ENCODE measurements around the gene CACNG1.
"Not testable (repeated sequence)": the region's sequence is repeated elsewhere in the genome, so short reads cannot be mapped to it uniquely, and the experiment has no call there.

Gene CACNG1

DNA sequence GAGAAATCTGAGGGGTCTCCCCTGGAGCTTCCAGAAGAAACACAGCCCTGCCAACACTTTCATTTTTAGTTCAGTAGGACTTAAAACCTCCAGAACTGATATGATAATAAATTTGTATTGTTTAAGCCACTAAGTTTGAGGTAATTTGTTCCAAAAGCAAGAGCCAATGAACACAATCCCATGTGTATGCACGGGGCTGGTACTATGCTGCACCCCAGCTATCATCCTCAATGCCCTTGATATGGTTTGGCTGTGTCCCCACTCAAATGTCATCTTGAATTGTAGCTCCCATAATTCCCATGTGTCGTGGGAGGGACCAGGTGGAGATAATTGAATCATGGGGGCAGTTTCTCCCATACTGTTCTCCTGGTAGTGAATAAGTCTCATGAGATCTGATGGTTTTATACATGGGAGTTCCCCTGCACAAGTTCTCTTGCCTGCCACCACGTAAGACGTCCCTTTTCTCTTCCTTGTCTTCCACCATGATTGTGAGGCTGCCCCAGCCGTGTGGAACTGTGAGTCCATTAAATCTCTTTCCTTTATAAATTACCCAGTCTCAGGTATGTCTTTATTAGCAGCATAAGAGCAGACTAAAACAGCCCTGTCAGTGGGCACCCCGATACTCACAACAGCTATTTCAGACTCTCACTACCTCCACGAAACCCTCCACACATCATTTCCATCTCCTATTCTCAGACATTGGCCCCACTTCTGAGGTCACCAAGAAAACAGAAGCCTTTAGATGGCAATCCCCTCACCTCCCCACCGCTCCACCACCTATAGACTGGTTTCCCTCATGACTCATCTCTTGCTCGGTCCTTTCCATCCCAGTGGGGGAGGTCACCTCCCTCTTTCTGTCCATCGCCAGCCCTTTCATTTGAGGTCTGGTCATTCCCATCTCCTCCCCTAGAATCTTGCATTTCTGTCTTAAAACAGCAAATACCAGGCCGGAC, 8.9 kb upstream of the CACNG1 start:
- Histone ChIP-seq H3K9me3 (ENCODE audit: insufficient read depth, low read length, severe bottlenecking) (no peaks in the 10 kb centered on the region), H3K27ac (ENCODE audit: low read length) (no peak overlapping the region), H3K4me1 (ENCODE audit: insufficient read depth, low read length) (no peaks in the 10 kb centered on the region), H4K20me1 (ENCODE audit: insufficient read depth, low read length) (no peaks in the 10 kb centered on the region), H2AFZ (ENCODE audit: low read depth, low read length) (no peak overlapping the region), H3K79me2 (ENCODE audit: insufficient read depth, low read length) (no peaks in the 10 kb centered on the region), H3K36me3 (ENCODE audit: insufficient read depth, low read length) (no peaks in the 10 kb centered on the region), H3K27me3 (ENCODE audit: insufficient read depth, low read length, poor library complexity) (no peaks in the 10 kb centered on the region), H3K9ac (ENCODE audit: low read depth, low read length) (no peak overlapping the region), H3K4me3 (ENCODE audit: low read depth in 1 of 2, low read length in 2 of 2) (no peak overlapping the region), H3K4me2 (ENCODE audit: insufficient read depth, low read length) (no peak overlapping the region)
- DNase-seq (no peak), ATAC-seq (ENCODE audit: insufficient read depth, low read depth) (no peak)
- TF ChIP-seq EZH2 (IDR thresholded peaks at IDR 0.05; ENCODE audit: borderline replicate concordance, low read depth, low read length, severe bottlenecking), result no peak
- TF ChIP-seq, protein P1, sequence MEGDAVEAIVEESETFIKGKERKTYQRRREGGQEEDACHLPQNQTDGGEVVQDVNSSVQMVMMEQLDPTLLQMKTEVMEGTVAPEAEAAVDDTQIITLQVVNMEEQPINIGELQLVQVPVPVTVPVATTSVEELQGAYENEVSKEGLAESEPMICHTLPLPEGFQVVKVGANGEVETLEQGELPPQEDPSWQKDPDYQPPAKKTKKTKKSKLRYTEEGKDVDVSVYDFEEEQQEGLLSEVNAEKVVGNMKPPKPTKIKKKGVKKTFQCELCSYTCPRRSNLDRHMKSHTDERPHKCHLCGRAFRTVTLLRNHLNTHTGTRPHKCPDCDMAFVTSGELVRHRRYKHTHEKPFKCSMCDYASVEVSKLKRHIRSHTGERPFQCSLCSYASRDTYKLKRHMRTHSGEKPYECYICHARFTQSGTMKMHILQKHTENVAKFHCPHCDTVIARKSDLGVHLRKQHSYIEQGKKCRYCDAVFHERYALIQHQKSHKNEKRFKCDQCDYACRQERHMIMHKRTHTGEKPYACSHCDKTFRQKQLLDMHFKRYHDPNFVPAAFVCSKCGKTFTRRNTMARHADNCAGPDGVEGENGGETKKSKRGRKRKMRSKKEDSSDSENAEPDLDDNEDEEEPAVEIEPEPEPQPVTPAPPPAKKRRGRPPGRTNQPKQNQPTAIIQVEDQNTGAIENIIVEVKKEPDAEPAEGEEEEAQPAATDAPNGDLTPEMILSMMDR (IDR thresholded peaks at IDR 0.05; ENCODE audit: borderline replicate concordance, extremely low read depth, low read length, poor library complexity, severe bottlenecking), result no peak

DNA sequence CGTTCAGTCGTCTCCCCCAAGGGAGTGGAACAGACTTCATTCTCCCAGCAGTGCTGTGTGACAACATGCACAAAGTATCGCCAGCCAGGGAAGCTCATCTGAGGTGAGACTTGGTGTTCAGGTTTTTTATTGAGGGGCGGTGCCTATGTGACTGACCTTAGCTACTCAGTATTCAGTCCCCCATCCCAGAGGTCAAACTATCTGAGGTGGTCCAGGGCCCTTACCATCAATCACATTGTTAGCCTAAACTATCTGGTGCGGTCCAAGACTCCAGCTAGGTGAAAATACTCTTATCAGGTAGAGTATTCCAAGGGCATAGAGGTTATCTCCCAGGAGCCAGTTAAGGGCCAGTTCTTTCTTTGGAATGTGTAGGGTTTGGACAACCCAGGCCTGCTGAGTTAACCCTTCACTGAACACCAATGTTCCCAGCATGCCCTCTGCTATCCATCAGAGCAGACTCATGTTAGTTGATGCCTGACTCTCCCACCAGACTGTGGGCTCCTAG, 5.4 kb upstream of the CACNG1 start:
- no peak overlapping the region for H3K4me2 ChIP-seq (ENCODE audit: insufficient read depth, low read length)
- no peak for TF ChIP-seq EZH2 (IDR thresholded peaks at IDR 0.05; ENCODE audit: borderline replicate concordance, low read depth, low read length, severe bottlenecking)
- TF ChIP-seq, protein P1 (IDR thresholded peaks at IDR 0.05; ENCODE audit: borderline replicate concordance, extremely low read depth, low read length, poor library complexity, severe bottlenecking), result no peak
- DNase-seq, result no peak
- H4K20me1 ChIP-seq (ENCODE audit: insufficient read depth, low read length), result no peaks in the 10 kb centered on the region
- H3K4me1 ChIP-seq (ENCODE audit: insufficient read depth, low read length), result no peaks in the 10 kb centered on the region
- no peaks in the 10 kb centered on the region for H3K9me3 ChIP-seq (ENCODE audit: insufficient read depth, low read length, severe bottlenecking)
- H3K36me3 ChIP-seq (ENCODE audit: insufficient read depth, low read length), result no peaks in the 10 kb centered on the region
- ATAC-seq (ENCODE audit: insufficient read depth, low read depth), result no peak
- no peaks in the 10 kb centered on the region for H3K27me3 ChIP-seq (ENCODE audit: insufficient read depth, low read length, poor library complexity)
- H3K4me3 ChIP-seq (ENCODE audit: low read depth in 1 of 2, low read length in 2 of 2), result no peak overlapping the region
- H2AFZ ChIP-seq (ENCODE audit: low read depth, low read length), result no peak overlapping the region
- H3K27ac ChIP-seq (ENCODE audit: low read length), result no peak overlapping the region
- no peaks in the 10 kb centered on the region for H3K79me2 ChIP-seq (ENCODE audit: insufficient read depth, low read length)
- no peak overlapping the region for H3K9ac ChIP-seq (ENCODE audit: low read depth, low read length)

DNA sequence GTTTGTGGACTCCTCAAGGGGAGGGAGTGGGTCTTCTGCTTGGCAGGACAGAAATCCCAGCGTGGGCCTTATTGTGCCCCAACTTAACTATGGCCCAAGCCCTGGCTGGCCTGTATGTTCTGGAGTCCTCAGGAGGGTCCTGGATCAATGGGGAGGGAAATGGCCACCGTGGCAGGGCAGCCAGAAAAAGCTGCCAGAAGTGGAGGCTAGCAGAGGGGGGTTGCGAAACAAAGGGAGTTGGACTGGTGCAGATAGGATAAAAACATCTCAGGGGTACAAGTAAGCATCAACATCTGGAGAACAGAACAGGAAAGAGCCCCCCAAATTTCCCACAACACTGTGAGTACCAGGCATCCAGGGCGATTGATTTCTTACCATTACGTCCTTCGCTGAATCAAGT, 3.7 kb upstream of the CACNG1 start:
- Histone ChIP-seq H3K36me3 (ENCODE audit: insufficient read depth, low read length) (no peaks in the 10 kb centered on the region), H4K20me1 (ENCODE audit: insufficient read depth, low read length) (no peaks in the 10 kb centered on the region), H3K27me3 (ENCODE audit: insufficient read depth, low read length, poor library complexity) (no peaks in the 10 kb centered on the region), H3K4me2 (ENCODE audit: insufficient read depth, low read length) (no peak overlapping the region), H3K79me2 (ENCODE audit: insufficient read depth, low read length) (no peaks in the 10 kb centered on the region), H3K9me3 (ENCODE audit: insufficient read depth, low read length, severe bottlenecking) (no peaks in the 10 kb centered on the region), H3K4me3 (ENCODE audit: low read depth in 1 of 2, low read length in 2 of 2) (no peak overlapping the region), H3K9ac (ENCODE audit: low read depth, low read length) (no peak overlapping the region), H3K27ac (ENCODE audit: low read length) (no peak overlapping the region), H2AFZ (ENCODE audit: low read depth, low read length) (no peak overlapping the region), H3K4me1 (ENCODE audit: insufficient read depth, low read length) (no peaks in the 10 kb centered on the region)
- ATAC-seq (ENCODE audit: insufficient read depth, low read depth), result no peak
- TF ChIP-seq, protein P1 (IDR thresholded peaks at IDR 0.05; ENCODE audit: borderline replicate concordance, extremely low read depth, low read length, poor library complexity, severe bottlenecking), result no peak
- no peak for TF ChIP-seq EZH2 (IDR thresholded peaks at IDR 0.05; ENCODE audit: borderline replicate concordance, low read depth, low read length, severe bottlenecking)
- DNase-seq, result no peak

DNA sequence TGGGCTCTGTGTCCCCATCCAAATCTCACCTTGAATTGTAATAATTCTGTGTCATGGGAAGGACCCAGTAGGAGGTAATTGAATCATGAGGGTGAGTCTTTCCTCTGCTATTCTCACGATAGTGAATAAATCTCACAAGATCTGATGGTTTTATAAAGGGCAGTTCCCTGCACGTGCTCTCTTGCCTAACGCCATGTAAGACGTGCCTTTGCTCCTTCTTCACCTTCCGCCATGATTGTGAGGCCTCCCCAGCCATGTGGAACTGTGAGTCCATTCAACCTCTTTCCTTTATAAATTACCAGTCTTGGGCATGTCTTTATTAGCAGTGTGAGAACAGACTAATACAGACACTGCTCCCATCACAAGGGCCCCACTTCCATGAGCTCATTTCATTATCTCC, 3.2 kb upstream of the CACNG1 start:
- H3K79me2 ChIP-seq (ENCODE audit: insufficient read depth, low read length); H3K4me2 ChIP-seq (ENCODE audit: insufficient read depth, low read length); H3K9ac ChIP-seq (ENCODE audit: low read depth, low read length); ATAC-seq (ENCODE audit: insufficient read depth, low read depth); DNase-seq; H3K36me3 ChIP-seq (ENCODE audit: insufficient read depth, low read length); H3K27ac ChIP-seq (ENCODE audit: low read length); H3K9me3 ChIP-seq (ENCODE audit: insufficient read depth, low read length, severe bottlenecking); H3K4me1 ChIP-seq (ENCODE audit: insufficient read depth, low read length); H3K4me3 ChIP-seq (ENCODE audit: low read depth in 1 of 2, low read length in 2 of 2); H4K20me1 ChIP-seq (ENCODE audit: insufficient read depth, low read length); H2AFZ ChIP-seq (ENCODE audit: low read depth, low read length); H3K27me3 ChIP-seq (ENCODE audit: insufficient read depth, low read length, poor library complexity): not testable (repeated sequence)
